Endothelial cell of umbilical vein (primary cell): ENCODE data around the gene PRRG2. TPM values are rescaled to one million over a fixed set of nuclear protein-coding genes. Genes with fewer than 3 reads are reported as not detected.

Experiments used
- BruUV-seq: library from RNA; stranded (reverse); fragments of 400-500 nt; replicated peaks from 2 replicates; lab custom pipeline; 2021; lab: Mats Ljungman, UMichigan
- CTCF ChIA-PET: fragments of 300-600, 350-600 bp; sonication (Branson Sonifier 250); formaldehyde crosslinking; loops from one replicate; lab custom pipeline; 2021; ENCODE audit warnings: antibody characterized with exemption, inconsistent platforms; lab: Charles Lee
- POLR2A ChIA-PET: fragments of 300-600, 350-600 bp; sonication (Branson Sonifier 250); formaldehyde crosslinking; loops from one replicate; lab custom pipeline; 2021; ENCODE audit warnings: antibody characterized with exemption, inconsistent platforms; lab: Charles Lee
- DNase-seq: peaks from one replicate; pipeline ENCODE4 v3.0.0-alpha.2; 2011; ENCODE audit warnings: low read depth, low spot score
- FAIRE-seq: peaks from 2 replicates; lab custom pipeline; 2011; peaks lifted over from hg19 to GRCh38; lab: Jason Lieb, UNC
- H2AFZ ChIP-seq: 2 replicates; pipeline ENCODE4 v1.6.0; 2012; ENCODE audit warnings: low read depth, low read length, control low read depth, inconsistent platforms
- H3K27ac ChIP-seq: 2 replicates; pipeline ENCODE4 v1.5.1; 2011; ENCODE audit warnings: low read depth, mild to moderate bottlenecking, control low read depth, low read length, moderate library complexity; ENCODE audit not compliant: insufficient read depth
- H3K27me3 ChIP-seq, 2 experiments: 2 replicates each; pipeline versions ENCODE4 v1.6.0 to v1.6.1; 2011; ENCODE audit warnings: low read length in 2 of 2, mixed read lengths in 1 of 2; ENCODE audit not compliant: control insufficient read depth in 2 of 2, insufficient read depth in 2 of 2
- H3K36me3 ChIP-seq, 2 experiments: 2 replicates in 1 of 2; 3 replicates in 1 of 2; pipeline ENCODE4 v1.5.1; 2011; ENCODE audit warnings: low read length in 2 of 2, mild to moderate bottlenecking in 1 of 2, moderate library complexity in 1 of 2; ENCODE audit not compliant: control insufficient read depth in 2 of 2, insufficient read depth in 2 of 2; ENCODE audit errors: extremely low read depth in 1 of 2
- H3K4me1 ChIP-seq: 3 replicates; pipeline ENCODE4 v1.5.1; 2011; ENCODE audit warnings: mild to moderate bottlenecking, low read length; ENCODE audit not compliant: control insufficient read depth, insufficient read depth; ENCODE audit errors: extremely low read depth
- H3K4me2 ChIP-seq: 2 replicates; pipeline ENCODE4 v1.6.1; 2011; ENCODE audit warnings: low read length, control low read depth, mixed read lengths; ENCODE audit not compliant: insufficient read depth
- H3K4me3 ChIP-seq, 3 experiments: fragments of 200-600 bp in 1 of 3; sonication (generic), shearing (Covaris generic) in 1 of 3; replicated peaks in 1 of 3; 2 replicates each; pipeline ENCODE4 v1.5.1; 2011 to 2016; ENCODE audit warnings: control low read depth in 3 of 3, low read length in 3 of 3, mild to moderate bottlenecking in 2 of 3, inconsistent platforms in 1 of 3, low read depth in 1 of 3, moderate library complexity in 1 of 3; ENCODE audit not compliant: insufficient read depth in 1 of 3
- H3K79me2 ChIP-seq: 2 replicates; pipeline ENCODE4 v1.6.0; 2012; ENCODE audit warnings: low read length, inconsistent platforms; ENCODE audit not compliant: control insufficient read depth, insufficient read depth
- H3K9ac ChIP-seq: replicated peaks from 2 replicates; pipeline ENCODE3; 2011; ENCODE audit warnings: low read length, control low read depth; ENCODE audit not compliant: insufficient read depth; ENCODE audit errors: extremely low read depth
- H3K9me1 ChIP-seq: replicated peaks from 3 replicates; pipeline ENCODE4 v1.6.0; 2011; ENCODE audit warnings: mild to moderate bottlenecking, low read length; ENCODE audit not compliant: control insufficient read depth, insufficient read depth; ENCODE audit errors: extremely low read depth
- H3K9me3 ChIP-seq: replicated peaks from 2 replicates; pipeline ENCODE4 v1.5.1; 2012; ENCODE audit warnings: low read length, inconsistent platforms; ENCODE audit not compliant: control insufficient read depth, insufficient read depth
- H4K20me1 ChIP-seq: replicated peaks from 2 replicates; pipeline ENCODE3; 2011; ENCODE audit warnings: mild to moderate bottlenecking, low read length; ENCODE audit not compliant: control insufficient read depth, insufficient read depth; ENCODE audit errors: extremely low read depth
- EZH2 ChIP-seq: IDR thresholded peaks from 2 replicates; pipeline ENCODE4 v1.6.1; 2012; ENCODE audit warnings: borderline replicate concordance, low read depth, mild to moderate bottlenecking, moderate library complexity, low read length, inconsistent platforms; ENCODE audit not compliant: severe bottlenecking
- FOS ChIP-seq: IDR thresholded peaks from 2 replicates; pipeline ENCODE4 v1.6.1; 2011; ENCODE audit warnings: mild to moderate bottlenecking, low read length, moderate library complexity, borderline replicate concordance; ENCODE audit not compliant: insufficient read depth
- GATA2 ChIP-seq: IDR thresholded peaks from 2 replicates; pipeline ENCODE4 v1.7.0; 2011; ENCODE audit warnings: low read depth, mild to moderate bottlenecking, moderate library complexity, mixed read lengths, low read length; ENCODE audit not compliant: insufficient read length, insufficient read depth
- JUN ChIP-seq: IDR thresholded peaks from 2 replicates; pipeline ENCODE4 v1.6.1; 2011; ENCODE audit warnings: borderline replicate concordance, low read depth; ENCODE audit not compliant: insufficient read length, insufficient read depth
- MYC ChIP-seq: IDR thresholded peaks from one replicate; pipeline ENCODE4 v1.6.1; 2011; ENCODE audit warnings: mild to moderate bottlenecking, low read depth, low read length
- POLR2A ChIP-seq: IDR thresholded peaks from 2 replicates; pipeline ENCODE4 v1.6.1; 2012; ENCODE audit warnings: low read depth, mild to moderate bottlenecking, control low read depth, low read length
- POLR2AphosphoS5 ChIP-seq: IDR thresholded peaks from 2 replicates; pipeline ENCODE4 v1.6.1; 2012; ENCODE audit warnings: low read depth, mild to moderate bottlenecking, control low read depth, low read length, moderate library complexity; ENCODE audit not compliant: insufficient read depth
- dilution Hi-C: fragments of 300-500 bp; cut with MboI; formaldehyde crosslinking; loops from one replicate; pipeline ENCODE4 v1.15.0; 2019; ENCODE audit warnings: low sequenced_read_pairs; ENCODE audit not compliant: extremely low pct_ligation_motif_present
- intact Hi-C: fragments of 100-400 bp; cut with micrococcal nuclease; formaldehyde crosslinking; loops from one replicate; pipeline ENCODE4 v1.10.0; 2022
- polyA plus RNA-seq, 4 experiments: library from polyadenylated mRNA; depleted of rRNA in 3 of 4; stranded (reverse) in 3 of 4; unstranded in 1 of 4; fragments of >200 nt; gene quantifications; 2 replicates each; pipeline versions ENCODE4 v1.2.1 to v1.2.3, GENCODE V29; 2011 to 2012; ENCODE audit warnings: missing spikeins in 1 of 4
- total RNA-seq: library from RNA; stranded (reverse); gene quantifications from 2 replicates; pipeline ENCODE4 v1.2.3, GENCODE V29; 2021
- TF ChIP-seq, protein P1 (sequence below), 2 donors: IDR thresholded peaks; 1 replicate in 1 of 2; 2 replicates in 1 of 2; pipeline ENCODE4 v1.5.1; 2011; ENCODE audit warnings: low read length in 2 of 2, mild to moderate bottlenecking in 2 of 2, moderate library complexity in 2 of 2, control low read depth in 1 of 2, inconsistent platforms in 1 of 2, low read depth in 1 of 2; ENCODE audit not compliant: insufficient read depth in 1 of 2; ENCODE audit errors: extremely low read depth in 1 of 2
- TF ChIP-seq, protein P2 (sequence below): IDR thresholded peaks from 2 replicates; pipeline ENCODE4 v1.6.1; 2011; ENCODE audit not compliant: insufficient read depth, insufficient read length

PRRG2 gene
- total and polyA plus RNA-seq, 2 donors (not counting 3 experiments of a cell fraction or from before 2014, with no cell fraction given): 2.6 to 2.9 TPM

- H3K9ac ChIP-seq: no peak overlapping the region
- peaks cover 2% of the 10 kb centered on the region for H3K4me1 ChIP-seq
- CTCF ChIA-PET: interaction anchor here (0.8 kb wide), 1 partner anchor 37 kb away, joined by 5 read pairs; no protein-coding TSS in a partner anchor
- no peaks in the 10 kb centered on the region for H3K79me2 ChIP-seq
- H3K4me3 ChIP-seq: no peak overlapping the region
- H3K27ac ChIP-seq: no peak overlapping the region
- no peak for DNase-seq
- H3K36me3 ChIP-seq: peaks cover 2 to 3% of the 10 kb centered on the region in 2 experiments
- no peaks in the 10 kb centered on the region for H3K27me3 ChIP-seq
- FAIRE-seq: no peak
- H3K9me3 ChIP-seq: no peaks in the 10 kb centered on the region
- no peaks in the 10 kb centered on the region for H4K20me1 ChIP-seq
- H3K9me1 ChIP-seq: no peaks in the 10 kb centered on the region
- no TSS peak for BruUV-seq
- intact Hi-C loops (no loop called here), dilution Hi-C loops (no loop called here)
- no peak overlapping the region for H3K4me2 ChIP-seq
- POLR2A ChIA-PET: no interaction called here
- no peak overlapping the region for H2AFZ ChIP-seq
- no peak for TF ChIP-seq POLR2AphosphoS5
- TF ChIP-seq MYC: no peak
- TF ChIP-seq GATA2: no peak
- no peak for TF ChIP-seq POLR2A
- TF ChIP-seq, protein P1, sequence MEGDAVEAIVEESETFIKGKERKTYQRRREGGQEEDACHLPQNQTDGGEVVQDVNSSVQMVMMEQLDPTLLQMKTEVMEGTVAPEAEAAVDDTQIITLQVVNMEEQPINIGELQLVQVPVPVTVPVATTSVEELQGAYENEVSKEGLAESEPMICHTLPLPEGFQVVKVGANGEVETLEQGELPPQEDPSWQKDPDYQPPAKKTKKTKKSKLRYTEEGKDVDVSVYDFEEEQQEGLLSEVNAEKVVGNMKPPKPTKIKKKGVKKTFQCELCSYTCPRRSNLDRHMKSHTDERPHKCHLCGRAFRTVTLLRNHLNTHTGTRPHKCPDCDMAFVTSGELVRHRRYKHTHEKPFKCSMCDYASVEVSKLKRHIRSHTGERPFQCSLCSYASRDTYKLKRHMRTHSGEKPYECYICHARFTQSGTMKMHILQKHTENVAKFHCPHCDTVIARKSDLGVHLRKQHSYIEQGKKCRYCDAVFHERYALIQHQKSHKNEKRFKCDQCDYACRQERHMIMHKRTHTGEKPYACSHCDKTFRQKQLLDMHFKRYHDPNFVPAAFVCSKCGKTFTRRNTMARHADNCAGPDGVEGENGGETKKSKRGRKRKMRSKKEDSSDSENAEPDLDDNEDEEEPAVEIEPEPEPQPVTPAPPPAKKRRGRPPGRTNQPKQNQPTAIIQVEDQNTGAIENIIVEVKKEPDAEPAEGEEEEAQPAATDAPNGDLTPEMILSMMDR (IDR thresholded peaks at IDR 0.05; ENCODE audit: extremely low read depth in 1 of 2, insufficient read depth in 1 of 2, low read depth in 1 of 2, low read length in 2 of 2): no peak
- TF ChIP-seq JUN: no peak
- TF ChIP-seq, protein P2, sequence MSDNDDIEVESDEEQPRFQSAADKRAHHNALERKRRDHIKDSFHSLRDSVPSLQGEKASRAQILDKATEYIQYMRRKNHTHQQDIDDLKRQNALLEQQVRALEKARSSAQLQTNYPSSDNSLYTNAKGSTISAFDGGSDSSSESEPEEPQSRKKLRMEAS: no peak
- no peak for TF ChIP-seq FOS
- no peak for TF ChIP-seq EZH2
These were observed 37.0 kb upstream of the PRRG2 start for GRCh38 chr19:49544154-49544553.
